SKM-1 (cell line): ENCODE measurements around the gene TMTC4.
A peak's percentile ranks its signal among the peaks of the same experiment; 100 is the strongest.
"Not testable (repeated sequence)": the region's sequence is repeated elsewhere in the genome, so short reads cannot be mapped to it uniquely, and the experiment has no call there.

Experiments
- DNase-seq: peaks from one replicate; lab custom pipeline; 2025; ENCODE audit not compliant: unreplicated experiment; lab: John Stamatoyannopoulos, UW

Gene TMTC4

GRCh38 chr13:100589178-100589725 lies 85.3 kb downstream of the TMTC4 start:
- no peak for DNase-seq

- peak; percentile 20 for DNase-seq
These were observed 86.0 kb downstream of the TMTC4 start, which contains the start of gene GGACT for GRCh38 chr13:100588331-100589177. TSS of gene GGACT (minus strand) at chr13:100588789. CDS start at chr13:100532591, 56,198 bp downstream.

GRCh38 chr13:100584896-100585295 lies 89.7 kb downstream of the TMTC4 start:
- DNase-seq, result no peak

- DNase-seq, result no peak
These were observed 93.1 kb downstream of the TMTC4 start for GRCh38 chr13:100581504-100581903.

- no peak for DNase-seq
These were observed 93.6 kb downstream of the TMTC4 start for GRCh38 chr13:100581030-100581429.

- DNase-seq, result no peak
These were observed 94.5 kb downstream of the TMTC4 start for GRCh38 chr13:100580045-100580444.

GRCh38 chr13:100577239-100577638 lies 97.4 kb downstream of the TMTC4 start:
- not testable (repeated sequence) for DNase-seq

- DNase-seq, result peak; percentile 35
These were observed 101.5 kb downstream of the TMTC4 start for GRCh38 chr13:100573121-100573520.

GRCh38 chr13:100566543-100566942 lies 108.1 kb downstream of the TMTC4 start:
- no peak for DNase-seq

- no peak for DNase-seq
These were observed 109.3 kb downstream of the TMTC4 start for GRCh38 chr13:100565286-100565685.

- DNase-seq, result no peak
These were observed 110.0 kb downstream of the TMTC4 start for GRCh38 chr13:100564444-100565223.

GRCh38 chr13:100563779-100564178 lies 110.8 kb downstream of the TMTC4 start:
- no peak for DNase-seq

- DNase-seq, result no peak
These were observed 112.9 kb downstream of the TMTC4 start for GRCh38 chr13:100561599-100562204.

- DNase-seq, result no peak
These were observed 113.5 kb downstream of the TMTC4 start for GRCh38 chr13:100561158-100561499.

- no peak for DNase-seq
These were observed 114.0 kb downstream of the TMTC4 start for GRCh38 chr13:100560498-100561157.

GRCh38 chr13:100559886-100560285 lies 114.7 kb downstream of the TMTC4 start:
- no peak for DNase-seq
